Measurements from ENCODE around the gene CCDC81.
"Not testable (repeated sequence)": the region's sequence is repeated elsewhere in the genome, so short reads cannot be mapped to it uniquely, and the experiment has no call there.

Gene CCDC81

GRCh38 chr11:86388198-86388597 lies 13.5 kb downstream of the CCDC81 start:
- DNase-seq = no peak

GRCh38 chr11:86390487-86390886 lies 15.8 kb downstream of the CCDC81 start:
- no peak for DNase-seq

GRCh38 chr11:86395061-86395551 lies 20.4 kb downstream of the CCDC81 start:
- no peak for DNase-seq

DNA sequence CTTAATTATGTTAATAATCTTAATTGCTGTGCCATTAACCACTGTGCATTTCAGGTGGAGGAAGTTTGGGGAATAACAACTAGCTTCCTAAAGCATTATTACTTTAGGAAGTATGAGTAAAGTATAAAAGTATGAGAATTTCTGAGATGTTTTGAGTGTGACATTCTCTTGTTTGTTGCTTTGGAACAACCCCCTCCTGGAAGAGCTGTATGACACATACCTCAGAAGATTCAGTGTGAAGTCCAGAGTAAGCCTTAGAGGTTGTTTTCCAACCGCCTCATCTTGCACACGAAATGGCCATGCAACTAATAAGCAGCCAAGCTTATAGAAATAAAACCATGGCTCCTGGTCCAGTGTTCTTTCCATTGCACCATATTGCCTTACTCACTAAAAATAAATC lies 21.7 kb downstream of the CCDC81 start:
- no peak for DNase-seq

DNA sequence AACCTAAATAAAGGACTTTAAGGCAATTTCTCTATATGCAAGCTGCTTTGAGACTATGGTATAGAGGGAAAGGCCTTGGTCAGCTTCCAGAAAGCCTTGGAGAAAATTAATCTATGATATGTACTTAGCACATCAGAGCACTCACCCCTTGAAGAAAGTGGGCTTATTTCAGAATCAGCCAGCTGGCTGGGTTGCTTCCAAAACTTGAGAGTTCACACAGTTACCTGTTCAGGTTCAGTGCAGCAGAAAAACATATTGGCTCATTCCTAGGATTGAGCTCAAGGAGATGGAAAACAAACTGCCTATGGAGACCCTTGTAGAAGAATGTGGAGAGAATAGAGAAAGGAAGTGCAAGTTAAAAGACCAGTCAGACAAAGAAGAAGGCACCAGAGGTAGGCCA lies 22.7 kb downstream of the CCDC81 start:
- DNase-seq = no peak

- DNase-seq = no peak
These were observed 23.4 kb downstream of the CCDC81 start for GRCh38 chr11:86398106-86398505.

GRCh38 chr11:86403458-86403857 lies 28.8 kb downstream of the CCDC81 start:
- no peak for DNase-seq

DNA sequence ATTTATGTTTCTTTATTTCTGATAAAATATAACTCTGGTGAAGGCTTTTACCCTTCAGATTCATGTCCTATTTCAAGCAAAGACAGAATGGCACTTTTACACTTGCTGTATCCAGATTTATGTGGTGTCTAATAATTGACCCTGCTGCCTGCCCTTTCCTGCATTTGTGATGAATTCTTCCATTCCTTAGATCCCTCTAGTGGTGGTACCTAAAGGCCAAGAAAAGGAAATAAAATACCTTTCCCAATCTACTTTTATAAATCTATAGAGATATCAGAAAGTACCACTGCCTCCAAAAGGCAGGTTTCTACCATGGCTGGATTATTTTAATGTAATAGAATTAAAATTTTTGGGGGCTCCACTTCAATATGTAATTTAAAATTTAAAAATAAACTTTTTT lies 34.2 kb downstream of the CCDC81 start:
- no peak for DNase-seq

GRCh38 chr11:86414032-86414431 lies 39.3 kb downstream of the CCDC81 start:
- DNase-seq = no peak

- DNase-seq = no peak
These were observed 40.3 kb downstream of the CCDC81 start for GRCh38 chr11:86415026-86415425.

- no peak for DNase-seq
These were observed 41.8 kb downstream of the CCDC81 start for GRCh38 chr11:86416494-86416893.

DNA sequence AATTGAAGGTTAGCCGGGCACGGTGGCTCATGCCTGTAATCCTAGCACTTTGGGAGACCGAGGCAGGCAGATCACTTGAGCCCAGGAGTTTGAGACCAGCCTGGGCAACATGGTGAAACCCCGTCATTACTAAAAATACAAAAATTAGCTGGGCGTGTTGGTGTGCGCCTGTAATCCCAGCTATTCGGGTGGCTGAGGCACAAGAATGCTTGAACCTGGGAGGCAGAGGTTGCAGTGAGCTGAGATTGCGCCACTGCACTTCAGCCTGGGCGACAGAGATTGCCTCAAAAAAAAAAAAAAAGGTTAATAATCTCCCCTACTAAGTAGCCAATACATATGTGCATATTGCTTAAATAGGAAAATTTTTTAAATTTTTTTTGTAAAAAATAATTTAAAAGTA lies 42.3 kb downstream of the CCDC81 start:
- DNase-seq = not testable (repeated sequence)

DNA sequence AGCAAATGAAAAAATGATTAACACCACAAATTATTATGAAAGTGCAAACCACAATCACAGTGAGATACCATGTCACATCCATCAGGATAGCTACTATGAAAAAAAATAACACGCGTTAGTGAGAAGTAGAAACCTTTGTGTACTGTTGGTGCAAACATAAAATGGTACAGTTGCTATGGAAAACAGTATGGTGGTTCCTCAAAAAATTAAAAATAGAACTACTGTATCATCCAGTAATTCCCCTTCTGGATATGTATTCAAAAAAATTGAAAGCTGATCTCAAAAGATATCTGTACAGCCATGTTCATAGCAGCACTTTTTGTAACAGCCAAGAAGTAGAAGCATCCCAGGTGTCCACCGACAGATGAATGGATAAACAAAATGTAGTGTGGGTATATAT lies 43.4 kb downstream of the CCDC81 start:
- no peak for DNase-seq

DNA sequence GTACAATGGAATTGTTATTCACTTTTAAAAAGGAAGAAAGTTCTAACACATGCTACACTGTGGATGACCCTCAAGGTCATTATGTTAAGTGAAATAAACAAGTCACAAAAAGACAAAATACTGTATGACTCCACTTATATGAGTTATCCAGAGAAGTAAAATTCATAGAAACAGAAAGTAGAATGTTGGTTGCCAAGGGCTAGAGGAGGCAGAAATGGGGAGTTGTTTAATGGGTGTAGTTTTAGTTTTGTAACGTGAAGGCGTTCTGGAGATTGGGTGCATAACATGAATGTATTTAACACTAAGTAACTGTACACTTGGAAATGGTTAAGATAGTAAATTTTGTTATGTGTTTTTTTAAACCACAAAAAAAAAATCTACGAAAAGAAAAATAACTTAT lies 43.8 kb downstream of the CCDC81 start:
- no peak for DNase-seq

DNA sequence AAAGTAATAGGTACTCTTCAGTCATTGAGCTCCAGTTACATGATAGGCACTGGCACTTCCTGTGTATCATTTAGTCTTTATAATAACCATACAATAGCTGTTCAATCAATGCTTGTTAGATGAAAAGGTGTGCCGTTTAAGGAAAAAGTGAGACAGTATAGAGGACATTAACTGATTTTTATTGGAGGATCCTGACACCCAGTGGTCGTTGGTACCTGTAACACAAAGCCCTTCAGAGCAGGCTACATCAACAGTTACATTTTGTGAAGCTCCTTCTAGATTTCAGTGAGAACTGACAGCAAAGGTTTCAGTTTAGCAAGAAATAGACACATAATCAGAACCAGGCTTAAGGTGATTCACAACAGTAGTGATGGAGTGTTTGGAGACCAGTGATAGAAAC lies 44.2 kb downstream of the CCDC81 start:
- DNase-seq = no peak

- no peak for DNase-seq
These were observed 47.3 kb downstream of the CCDC81 start for GRCh38 chr11:86421946-86422345.

- DNase-seq = no peak
These were observed 47.7 kb downstream of the CCDC81 start for GRCh38 chr11:86422371-86422770.

DNA sequence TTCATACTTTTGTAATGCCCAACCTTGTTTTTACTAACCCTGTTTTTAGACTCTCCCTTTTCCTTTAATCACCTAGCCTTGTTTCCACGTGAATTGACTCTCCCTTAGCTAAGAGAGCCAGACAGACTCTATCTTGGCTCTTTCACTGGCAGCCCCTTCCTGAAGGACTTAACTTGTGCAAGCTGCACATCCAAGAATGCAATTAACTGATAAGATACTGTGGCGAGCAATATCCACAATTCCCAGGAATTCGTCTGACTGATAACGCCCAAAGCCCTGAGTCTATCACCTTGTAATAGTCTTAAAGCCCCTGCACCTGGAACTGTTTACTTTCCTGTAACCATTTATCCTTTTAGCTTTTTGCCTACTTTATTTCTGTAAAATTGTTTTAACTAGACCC lies 48.8 kb downstream of the CCDC81 start:
- DNase-seq = not testable (repeated sequence)

GRCh38 chr11:86427441-86427840 lies 52.8 kb downstream of the CCDC81 start:
- no peak for DNase-seq

DNA sequence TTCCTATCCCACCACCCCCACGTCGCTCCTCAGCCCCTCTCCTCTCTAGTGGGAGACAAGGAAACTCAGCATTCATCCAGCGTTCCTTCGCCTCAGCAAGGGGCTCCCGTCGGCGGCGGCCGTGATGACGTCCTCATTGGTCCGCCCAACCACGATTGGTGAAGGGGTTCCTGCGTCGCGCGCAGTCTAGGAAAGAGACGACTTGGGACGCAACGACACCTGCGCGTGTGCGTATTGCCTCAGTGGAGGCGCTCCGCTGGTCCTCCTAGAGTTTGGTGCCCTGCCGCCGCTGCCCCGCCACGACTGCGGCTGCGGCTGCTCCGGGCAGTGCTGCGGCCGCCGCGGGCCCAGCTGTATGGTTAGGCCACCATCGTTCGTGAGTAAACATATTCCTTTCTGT lies 56.6 kb downstream of the CCDC81 start:
- no peak for DNase-seq

DNA sequence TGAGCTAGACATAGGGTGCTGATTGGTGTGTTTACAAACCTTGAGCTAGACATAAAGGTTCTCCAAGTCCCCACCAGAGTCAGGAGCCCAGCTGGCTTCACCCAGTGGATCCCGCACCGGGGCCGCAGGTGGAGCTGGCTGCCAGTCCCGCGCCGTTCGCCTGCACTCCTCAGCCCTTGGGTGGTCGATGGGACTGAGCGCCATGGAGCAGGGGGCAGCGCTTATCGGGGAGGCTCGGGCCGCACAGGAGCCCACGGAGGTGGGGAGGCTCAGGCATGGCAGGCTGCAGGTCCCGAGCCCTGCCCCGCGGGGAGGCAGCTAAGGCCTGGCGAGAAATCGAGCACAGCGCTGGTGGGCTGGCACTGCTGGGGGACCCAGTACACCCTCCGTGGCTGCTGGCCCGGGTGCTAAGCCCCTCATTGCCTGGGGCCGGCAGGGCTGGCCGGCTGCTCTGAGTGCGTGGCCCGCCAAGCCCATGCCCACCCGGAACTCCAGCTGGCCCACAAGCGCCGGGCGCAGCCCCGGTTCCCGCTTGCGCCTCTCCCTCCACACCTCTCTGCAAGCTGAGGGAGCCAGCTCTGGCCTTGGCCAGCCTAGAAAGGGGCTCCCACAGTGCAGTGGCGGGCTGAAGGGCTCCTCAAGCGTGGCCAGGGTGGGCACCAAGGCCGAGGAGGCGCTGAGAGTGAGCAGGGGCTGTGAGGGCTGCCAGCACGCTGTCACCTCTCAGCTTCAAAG lies 58.8 kb downstream of the CCDC81 start:
- not testable (repeated sequence) for DNase-seq

GRCh38 chr11:86435711-86436110 lies 61.0 kb downstream of the CCDC81 start:
- no peak for DNase-seq

DNA sequence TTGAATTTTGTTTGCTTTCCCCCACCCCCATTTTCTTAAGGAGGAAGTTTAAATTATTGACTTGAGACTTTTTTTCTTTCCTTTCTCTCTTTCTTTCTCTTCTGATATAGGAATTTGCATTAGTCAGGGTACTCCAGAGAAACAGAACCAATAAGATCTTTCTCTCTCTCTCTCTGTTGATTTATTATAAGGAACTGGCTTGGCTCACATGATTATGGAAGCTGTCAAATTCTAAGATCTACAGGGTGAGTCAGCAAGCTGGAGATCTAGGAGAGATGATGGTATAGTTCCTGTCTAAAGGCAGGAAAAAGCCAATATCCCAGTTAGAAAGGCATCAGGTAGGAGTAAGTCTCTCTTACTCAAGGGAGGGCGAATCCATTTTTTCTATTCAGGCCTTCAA lies 64.0 kb downstream of the CCDC81 start:
- no peak for DNase-seq

GRCh38 chr11:86440305-86440716 lies 65.6 kb downstream of the CCDC81 start:
- DNase-seq = no peak

GRCh38 chr11:86440843-86441242 lies 66.2 kb downstream of the CCDC81 start:
- DNase-seq = no peak

All from activated effector memory CD4-positive, alpha-beta T cell treated with anti-CD3 and anti-CD28 coated beads, Interleukin-2, amount 50 U/mL, for 16 hours (primary cell).